Tibial nerve (tissue), 4 donors: ENCODE results near the gene PHF23. TPM values are rescaled to one million over a fixed set of nuclear protein-coding genes. Genes with fewer than 3 reads are reported as not detected.

Source experiments
- DNase-seq, 2 donors: peaks; one replicate each; pipeline ENCODE4 v3.0.0-alpha.2; 2019; ENCODE audit warnings: low spot score in 2 of 2
- H3K27ac ChIP-seq, 4 donors: fragments of 200-600 bp; sonication (generic) in 3 of 4; one replicate each; pipeline ENCODE4 v1.5.1; 2017 to 2019; ENCODE audit warnings: mild to moderate bottlenecking in 1 of 4
- H3K27me3 ChIP-seq, 2 donors: fragments of 200-600 bp; sonication (generic) in 1 of 2; one replicate each; pipeline versions ENCODE4 v1.5.1 to v1.6.0; 2017 to 2019
- H3K36me3 ChIP-seq, 3 donors: fragments of 200-600 bp; sonication (generic); one replicate each; pipeline ENCODE4 v1.5.1; 2018 to 2019
- H3K4me1 ChIP-seq, 4 donors: fragments of 200-600 bp; sonication (generic) in 3 of 4; one replicate each; pipeline ENCODE4 v1.5.1; 2017 to 2019
- H3K4me3 ChIP-seq, 4 donors: fragments of 200-600 bp; sonication (generic) in 3 of 4; one replicate each; pipeline ENCODE4 v1.5.1; 2017 to 2019; ENCODE audit warnings: mild to moderate bottlenecking in 1 of 4, moderate library complexity in 1 of 4
- H3K9me3 ChIP-seq, 4 donors: fragments of 200-600 bp; sonication (generic) in 3 of 4; one replicate each; pipeline ENCODE4 v1.5.1; 2017 to 2019
- EP300 ChIP-seq, 2 donors: sonication (generic); formaldehyde crosslinking; IDR thresholded peaks; one replicate each; pipeline ENCODE4 v1.6.1; 2017; ENCODE audit warnings: antibody characterized with exemption in 2 of 2, mild to moderate bottlenecking in 1 of 2
- POLR2A ChIP-seq, 2 donors: fragments of 450-650 bp; IDR thresholded peaks; one replicate each; pipeline ENCODE4 v1.6.1; 2017; ENCODE audit warnings: antibody characterized with exemption in 2 of 2, mild to moderate bottlenecking in 2 of 2, moderate library complexity in 2 of 2
- WGBS, 2 donors: methylation state at CpG; one replicate each; pipeline ENCODE4 v1.1.5; 2018; 5-methylcytosine and 5-hydroxymethylcytosine counted together
- total RNA-seq, 4 donors: library from RNA; depleted of rRNA; stranded (reverse); fragments of >200 nt; gene quantifications; one replicate each; pipeline ENCODE4 v1.1.0, GENCODE V29; 2016
- TF ChIP-seq, protein P1 (sequence below), 5 experiments: fragments of 200-600 bp in 3 of 5; fragments of 450-650 bp in 2 of 5; sonication (generic) in 3 of 5; IDR thresholded peaks; one replicate each; pipeline ENCODE4 v1.5.1; 2016 to 2019; ENCODE audit warnings: antibody characterized with exemption in 5 of 5, mild to moderate bottlenecking in 3 of 5, moderate library complexity in 2 of 5

Gene PHF23
- total RNA-seq, 4 donors from 2014 or later: 20.3 to 29.7 (median 23.3) TPM

DNA sequence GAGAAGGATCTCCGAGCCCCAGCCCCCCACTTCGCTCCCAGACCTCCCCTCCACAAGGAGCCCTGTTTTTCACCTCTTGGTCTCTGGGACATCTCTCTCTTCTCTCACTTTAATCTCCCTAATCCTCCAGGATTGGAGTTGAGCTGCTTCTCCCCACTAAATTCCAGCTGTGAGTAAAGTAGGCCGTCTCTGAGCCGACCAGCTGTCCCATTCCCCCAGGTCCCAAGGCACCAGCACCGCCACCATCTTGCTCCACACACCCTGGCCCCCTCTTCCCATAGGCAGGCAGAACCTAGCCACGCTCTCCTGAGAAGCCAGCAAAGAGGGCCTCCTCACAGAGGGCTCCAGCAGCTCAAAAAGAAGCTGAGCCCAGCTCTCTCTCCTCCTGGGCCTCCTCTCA lies 20.5 kb downstream of the PHF23 start:
- TF ChIP-seq, protein P1, sequence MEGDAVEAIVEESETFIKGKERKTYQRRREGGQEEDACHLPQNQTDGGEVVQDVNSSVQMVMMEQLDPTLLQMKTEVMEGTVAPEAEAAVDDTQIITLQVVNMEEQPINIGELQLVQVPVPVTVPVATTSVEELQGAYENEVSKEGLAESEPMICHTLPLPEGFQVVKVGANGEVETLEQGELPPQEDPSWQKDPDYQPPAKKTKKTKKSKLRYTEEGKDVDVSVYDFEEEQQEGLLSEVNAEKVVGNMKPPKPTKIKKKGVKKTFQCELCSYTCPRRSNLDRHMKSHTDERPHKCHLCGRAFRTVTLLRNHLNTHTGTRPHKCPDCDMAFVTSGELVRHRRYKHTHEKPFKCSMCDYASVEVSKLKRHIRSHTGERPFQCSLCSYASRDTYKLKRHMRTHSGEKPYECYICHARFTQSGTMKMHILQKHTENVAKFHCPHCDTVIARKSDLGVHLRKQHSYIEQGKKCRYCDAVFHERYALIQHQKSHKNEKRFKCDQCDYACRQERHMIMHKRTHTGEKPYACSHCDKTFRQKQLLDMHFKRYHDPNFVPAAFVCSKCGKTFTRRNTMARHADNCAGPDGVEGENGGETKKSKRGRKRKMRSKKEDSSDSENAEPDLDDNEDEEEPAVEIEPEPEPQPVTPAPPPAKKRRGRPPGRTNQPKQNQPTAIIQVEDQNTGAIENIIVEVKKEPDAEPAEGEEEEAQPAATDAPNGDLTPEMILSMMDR (IDR thresholded peaks at IDR 0.05): no peak
- TF ChIP-seq POLR2A (IDR thresholded peaks at IDR 0.05) (no peak), EP300 (IDR thresholded peaks at IDR 0.05) (no peak)
- Histone ChIP-seq H3K4me1 (peaks cover 0 to 78% (median 43%) of the 10 kb centered on the region in 4 donors), H3K27ac (peak overlapping the region; percentile 81 to 98 (median 96)), H3K27me3 (no peaks in the 10 kb centered on the region), H3K9me3 (no peaks in the 10 kb centered on the region), H3K4me3 (no peak overlapping the region), H3K36me3 (peaks cover 3 to 22% (median 3%) of the 10 kb centered on the region in 3 donors)
- 67 to 74% methylated on average over 6 of the region's 6 CpGs for WGBS, 2 donors
- DNase-seq: no peak

DNA sequence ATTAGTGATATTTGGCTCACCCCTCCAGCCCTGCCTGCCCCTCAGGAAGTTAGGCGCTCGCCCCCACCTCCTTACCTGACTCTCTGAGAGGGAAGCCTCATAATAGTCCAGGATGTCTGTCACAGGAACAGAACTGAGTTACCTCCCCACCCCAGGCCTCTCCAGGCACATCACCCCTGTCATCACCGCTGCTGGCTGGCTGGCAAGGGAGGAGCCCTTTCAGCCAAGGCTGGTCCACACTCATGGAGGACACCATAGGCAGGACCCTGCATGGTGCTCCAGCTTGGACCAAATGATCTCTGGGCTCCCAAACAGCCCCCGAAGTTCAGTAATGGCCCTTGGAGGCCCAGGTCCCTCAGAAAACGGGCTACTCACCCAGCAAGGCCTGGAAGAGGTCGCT lies 21.1 kb downstream of the PHF23 start:
- Histone ChIP-seq H3K4me3 (peak overlapping the region in 2 of 4 donors; percentile 33 to 56), H3K27me3 (no peaks in the 10 kb centered on the region), H3K9me3 (no peaks in the 10 kb centered on the region), H3K4me1 (peaks cover 0 to 81% (median 44%) of the 10 kb centered on the region in 4 donors), H3K36me3 (peaks cover 3 to 16% (median 3%) of the 10 kb centered on the region in 3 donors), H3K27ac (peak overlapping the region; percentile 62 to 98 (median 82))
- WGBS, 2 donors: 53 to 56% methylated on average over 3 to 5 of the region's 6 CpGs
- TF ChIP-seq POLR2A (IDR thresholded peaks at IDR 0.05) (no peak), EP300 (IDR thresholded peaks at IDR 0.05) (no peak)
- TF ChIP-seq, protein P1 (IDR thresholded peaks at IDR 0.05): no peak
- DNase-seq: no peak

DNA sequence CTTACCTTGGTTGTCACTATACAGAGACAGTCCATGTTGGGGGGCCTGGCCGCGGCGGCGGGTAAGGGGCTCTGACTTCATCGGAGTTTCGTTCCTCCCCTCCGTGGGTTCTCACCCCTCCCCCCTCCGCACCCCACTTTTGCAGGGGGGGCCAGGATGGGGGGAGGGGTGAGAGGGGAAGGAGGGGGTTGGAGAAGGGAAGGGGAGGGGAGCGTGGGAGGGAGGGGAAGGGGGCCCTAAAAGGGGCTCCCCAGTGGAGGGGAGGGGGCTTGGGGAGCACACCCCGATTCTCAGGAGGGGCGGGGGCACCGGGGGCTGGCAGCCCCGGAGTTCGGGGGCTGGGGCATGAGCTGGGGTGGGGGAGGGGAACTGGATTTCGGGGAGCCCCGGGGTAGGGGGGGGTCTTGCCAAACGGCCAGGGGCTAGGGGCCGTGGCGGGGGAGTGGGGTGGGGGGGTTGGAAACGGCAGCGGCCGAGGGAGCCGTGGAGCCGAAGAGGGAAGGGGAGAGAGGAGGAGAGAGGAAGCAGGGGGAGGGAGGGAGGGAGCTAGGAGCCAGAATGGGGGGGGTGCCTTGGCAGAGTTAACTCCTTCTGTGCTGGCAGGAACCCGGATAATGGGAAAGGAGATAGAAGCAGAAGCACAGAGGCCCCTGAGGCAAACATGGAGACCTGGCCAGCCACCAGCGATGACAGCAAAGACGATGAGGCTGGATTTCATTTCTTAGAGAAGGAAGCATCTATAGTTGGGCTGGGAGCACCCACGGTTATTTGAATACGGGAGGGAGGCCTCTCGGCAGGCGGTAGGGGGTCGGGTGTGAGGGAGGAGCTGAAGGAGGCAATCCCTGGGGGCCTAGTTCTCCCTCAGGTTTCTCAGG lies 21.9 kb downstream of the PHF23 start:
- peak in 1 of 2 donors; percentile 53 for DNase-seq
- H3K4me3 ChIP-seq: peak overlapping the region; percentile 19 to 56 (median 31)
- H3K27me3 ChIP-seq: peaks cover 0 to 5% of the 10 kb centered on the region in 2 donors
- peaks cover 0 to 8% (median 3%) of the 10 kb centered on the region in 3 donors for H3K36me3 ChIP-seq
- no peak for TF ChIP-seq POLR2A (IDR thresholded peaks at IDR 0.05)
- WGBS, 2 donors: 1 to 3% methylated on average over 25 to 31 of the region's 32 CpGs
- peak overlapping the region; percentile 62 to 98 (median 82) for H3K27ac ChIP-seq
- peaks cover 0 to 80% (median 44%) of the 10 kb centered on the region in 4 donors for H3K4me1 ChIP-seq
- H3K9me3 ChIP-seq: no peaks in the 10 kb centered on the region

DNA sequence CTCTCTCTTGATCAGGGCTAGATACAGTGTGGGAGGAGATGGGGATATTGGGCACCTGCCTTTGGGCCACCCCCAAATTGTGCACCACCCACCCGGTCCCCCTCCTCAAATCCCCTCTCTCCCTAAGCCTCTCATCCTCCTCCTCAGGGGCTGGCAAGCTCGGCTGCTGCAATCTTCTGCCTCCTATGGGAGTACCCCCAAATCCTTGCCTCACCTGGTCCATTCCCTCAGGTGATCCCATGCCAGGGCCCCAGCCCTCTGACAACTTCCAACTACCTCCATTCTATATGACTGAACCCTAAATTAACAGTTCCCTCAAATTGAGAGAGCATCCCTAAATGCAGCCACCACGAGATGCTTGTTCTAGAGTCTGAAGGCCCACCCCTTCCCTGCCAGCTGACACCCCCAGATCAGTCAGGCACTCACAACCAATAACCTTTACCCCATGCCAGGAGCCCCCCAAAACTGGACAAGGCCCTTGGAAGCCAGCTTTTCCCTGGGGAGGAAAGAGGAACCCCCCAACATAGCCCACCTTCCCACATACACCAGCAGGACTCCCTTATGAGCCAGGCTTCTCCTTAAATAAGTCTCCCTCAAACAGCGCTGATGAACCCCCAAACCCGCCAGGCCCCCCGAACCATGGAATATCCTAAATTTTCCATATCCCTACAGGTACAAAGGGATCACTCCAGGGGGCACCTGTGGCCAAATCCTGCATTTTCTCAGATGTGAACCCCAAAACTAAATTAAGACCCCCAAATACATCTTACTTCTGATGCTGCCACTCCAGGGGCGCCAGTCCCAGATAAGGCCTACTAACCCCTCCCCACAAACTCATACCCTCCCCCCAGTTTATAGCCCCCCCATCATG lies 22.8 kb downstream of the PHF23 start:
- no peaks in the 10 kb centered on the region for H3K36me3 ChIP-seq
- DNase-seq: no peak
- H3K4me3 ChIP-seq: peak overlapping the region in 3 of 4 donors; percentile 29 to 56 (median 33)
- WGBS, 2 donors: 6 to 25% methylated on average over 7 of the region's 7 CpGs
- TF ChIP-seq POLR2A (IDR thresholded peaks at IDR 0.05) (no peak), EP300 (IDR thresholded peaks at IDR 0.05) (no peak)
- TF ChIP-seq, protein P1 (IDR thresholded peaks at IDR 0.05): no peak
- peaks cover 0 to 11% of the 10 kb centered on the region in 2 donors for H3K27me3 ChIP-seq
- H3K9me3 ChIP-seq: no peaks in the 10 kb centered on the region
- H3K4me1 ChIP-seq: peaks cover 0 to 78% (median 42%) of the 10 kb centered on the region in 4 donors
- H3K27ac ChIP-seq: peak overlapping the region in 3 of 4 donors; percentile 66 to 98 (median 97)

DNA sequence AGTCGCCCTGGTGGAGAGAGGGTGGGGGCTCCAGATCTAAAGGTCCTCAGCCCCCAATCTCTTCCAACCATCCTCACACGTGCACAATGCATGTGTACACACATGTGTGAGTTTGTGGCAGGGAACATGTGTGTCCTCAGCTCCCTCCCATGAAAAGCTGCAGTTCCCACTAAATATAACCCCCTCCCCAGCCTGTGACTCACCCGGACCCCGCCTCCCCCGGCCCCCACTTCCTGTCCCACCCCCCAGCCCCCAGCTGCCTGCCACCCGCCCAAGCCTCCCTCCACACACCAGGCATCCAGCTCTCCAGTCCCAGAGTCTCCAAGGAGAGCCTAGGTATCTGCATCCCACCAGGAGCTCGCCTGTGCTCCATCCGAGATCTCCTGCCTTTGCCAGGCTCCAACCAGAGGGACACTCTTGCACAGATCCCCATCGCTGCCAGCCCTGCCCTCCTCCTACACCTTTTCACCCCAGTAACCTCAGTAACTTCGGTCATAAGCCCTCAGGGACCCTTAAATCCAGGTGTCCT lies 23.5 kb downstream of the PHF23 start:
- peak overlapping the region in 1 of 4 donors; percentile 54 for H3K4me3 ChIP-seq
- H3K27me3 ChIP-seq: peaks cover 0 to 11% of the 10 kb centered on the region in 2 donors
- peaks cover 0 to 71% (median 35%) of the 10 kb centered on the region in 4 donors for H3K4me1 ChIP-seq
- TF ChIP-seq EP300 (IDR thresholded peaks at IDR 0.05) (no peak), POLR2A (IDR thresholded peaks at IDR 0.05) (no peak)
- TF ChIP-seq, protein P1 (IDR thresholded peaks at IDR 0.05): no peak
- DNase-seq: no peak
- 3 to 13% methylated on average over 7 to 10 of the region's 10 CpGs for WGBS, 2 donors
- peak overlapping the region in 3 of 4 donors; percentile 51 to 98 (median 97) for H3K27ac ChIP-seq
- no peaks in the 10 kb centered on the region for H3K9me3 ChIP-seq
- H3K36me3 ChIP-seq: no peaks in the 10 kb centered on the region
